HEK293 (cell line): Measurements from ENCODE around the gene GPR62.

Experiments used
- CTCF ChIA-PET: fragments of 350-600 bp; formaldehyde crosslinking; extraction: SDS; loops from one replicate; lab custom pipeline; 2021; ENCODE audit warnings: antibody characterized with exemption; lab: Yijun Ruan, JAX
- POLR2A ChIA-PET: fragments of 300-600 bp; formaldehyde crosslinking; extraction: SDS; loops from one replicate; lab custom pipeline; 2020; ENCODE audit warnings: antibody characterized with exemption, inconsistent platforms; lab: Yijun Ruan, JAX
- H3K27ac ChIP-seq: fragments of 200-500 bp; sonication (Bioruptor generic); 2 replicates; pipeline ENCODE4 v1.5.1; 2014; ENCODE audit warnings: low read depth, low read length, control low read depth, inconsistent platforms; ENCODE audit errors: extremely low read depth
- H3K36me3 ChIP-seq, 2 experiments: fragments of 200-500 bp in 1 of 2; sonication (Bioruptor generic) in 1 of 2; 1 replicate in 1 of 2; 2 replicates in 1 of 2; pipeline ENCODE4 v1.5.1; 2014 to 2017; ENCODE audit warnings: inconsistent platforms in 2 of 2, low read length in 2 of 2; ENCODE audit not compliant: control insufficient read depth in 2 of 2, insufficient read depth in 1 of 2
- H3K4me1 ChIP-seq: fragments of 200-500 bp; sonication (Bioruptor generic); 2 replicates; pipeline ENCODE4 v1.5.1; 2014; ENCODE audit warnings: mild to moderate bottlenecking, low read length, inconsistent platforms; ENCODE audit not compliant: control insufficient read depth, insufficient read depth
- H3K4me3 ChIP-seq: 2 replicates; pipeline ENCODE4 v1.5.1; 2011; ENCODE audit warnings: low read depth, mild to moderate bottlenecking, control low read depth, low read length, moderate library complexity
- H3K9me3 ChIP-seq: fragments of 200-500 bp; sonication (Bioruptor generic); 2 replicates; pipeline ENCODE4 v1.5.1; 2014; ENCODE audit warnings: low read depth, low read length, inconsistent platforms; ENCODE audit not compliant: control insufficient read depth, insufficient read depth
- HOXA7 ChIP-seq: sonication (generic); formaldehyde crosslinking; IDR thresholded peaks from 2 replicates; pipeline ENCODE4 v1.8.1; 2022; ENCODE audit warnings: missing genetic modification reagents, borderline replicate concordance
- ZBTB6 ChIP-seq: fragments of 450-650 bp; formaldehyde crosslinking; IDR thresholded peaks from 2 replicates; pipeline ENCODE4 v1.5.1; 2017; ENCODE audit warnings: missing biosample characterization, missing genetic modification characterization
- ZBTB7A ChIP-seq: fragments of 450-650 bp; formaldehyde crosslinking; IDR thresholded peaks from 2 replicates; pipeline ENCODE4 v1.5.1; 2016; ENCODE audit warnings: low read depth, missing biosample characterization, missing genetic modification characterization
- ZEB2 ChIP-seq: fragments of 450-650 bp; formaldehyde crosslinking; IDR thresholded peaks from 2 replicates; pipeline ENCODE4 v1.5.1; 2016; ENCODE audit warnings: missing biosample characterization, missing genetic modification characterization
- ZNF140 ChIP-seq: fragments of 450-650 bp; formaldehyde crosslinking; IDR thresholded peaks from 2 replicates; pipeline ENCODE4 v1.5.1; 2016; ENCODE audit warnings: missing biosample characterization, missing genetic modification characterization
- ZNF148 ChIP-seq: fragments of 450-650 bp; formaldehyde crosslinking; IDR thresholded peaks from 2 replicates; pipeline ENCODE4 v1.5.0; 2017; ENCODE audit warnings: missing biosample characterization, missing genetic modification characterization, borderline replicate concordance
- ZNF155 ChIP-seq: fragments of 450-650 bp; formaldehyde crosslinking; IDR thresholded peaks from 2 replicates; pipeline ENCODE4 v1.5.1; 2016; ENCODE audit warnings: missing biosample characterization, missing genetic modification characterization
- ZNF174 ChIP-seq: fragments of 450-650 bp; formaldehyde crosslinking; IDR thresholded peaks from 2 replicates; pipeline ENCODE4 v1.5.0; 2017; ENCODE audit warnings: missing biosample characterization, mild to moderate bottlenecking, missing genetic modification characterization
- ZNF280D ChIP-seq: fragments of 450-650 bp; formaldehyde crosslinking; IDR thresholded peaks from 2 replicates; pipeline ENCODE4 v1.5.1; 2016; ENCODE audit warnings: missing biosample characterization, missing genetic modification characterization
- ZNF501 ChIP-seq: fragments of 450-650 bp; formaldehyde crosslinking; IDR thresholded peaks from 2 replicates; pipeline ENCODE4 v1.5.1; 2016; ENCODE audit warnings: missing biosample characterization, missing genetic modification characterization
- ZNF510 ChIP-seq: fragments of 450-650 bp; formaldehyde crosslinking; IDR thresholded peaks from 2 replicates; pipeline ENCODE4 v1.5.1; 2018; ENCODE audit warnings: mild to moderate bottlenecking, missing genetic modification characterization, missing biosample characterization; ENCODE audit not compliant: insufficient replicate concordance
- ZNF585B ChIP-seq: fragments of 450-650 bp; formaldehyde crosslinking; IDR thresholded peaks from 2 replicates; pipeline ENCODE4 v1.5.1; 2016; ENCODE audit warnings: missing biosample characterization, missing genetic modification characterization
- ZNF621 ChIP-seq: fragments of 450-650 bp; formaldehyde crosslinking; IDR thresholded peaks from 2 replicates; pipeline ENCODE4 v1.5.1; 2017; ENCODE audit warnings: missing biosample characterization, missing genetic modification characterization
- ZNF658 ChIP-seq: fragments of 450-650 bp; formaldehyde crosslinking; IDR thresholded peaks from 2 replicates; pipeline ENCODE4; 2016; ENCODE audit warnings: missing biosample characterization, missing genetic modification characterization
- ZNF701 ChIP-seq: fragments of 450-650 bp; formaldehyde crosslinking; IDR thresholded peaks from 2 replicates; pipeline ENCODE4 v1.5.1; 2016; ENCODE audit warnings: missing biosample characterization, missing genetic modification characterization
- ZNF785 ChIP-seq: fragments of 450-650 bp; formaldehyde crosslinking; IDR thresholded peaks from 2 replicates; pipeline ENCODE4 v1.5.1; 2016; ENCODE audit warnings: missing biosample characterization, missing genetic modification characterization
- ZNF830 ChIP-seq: fragments of 450-650 bp; IDR thresholded peaks from 2 replicates; pipeline ENCODE4 v1.5.0; 2018; ENCODE audit warnings: missing biosample characterization, missing genetic modification characterization, low read depth, mild to moderate bottlenecking, moderate library complexity
- ZNF837 ChIP-seq: fragments of 450-650 bp; formaldehyde crosslinking; IDR thresholded peaks from 2 replicates; pipeline ENCODE4 v1.5.1; 2016; ENCODE audit warnings: missing biosample characterization, missing genetic modification characterization
- ZSCAN23 ChIP-seq: fragments of 450-650 bp; formaldehyde crosslinking; IDR thresholded peaks from 2 replicates; pipeline ENCODE4 v1.5.1; 2016; ENCODE audit warnings: missing biosample characterization, missing genetic modification characterization
- TF ChIP-seq, protein P1 (sequence below): IDR thresholded peaks from 2 replicates; pipeline ENCODE4 v1.6.1; 2011; ENCODE audit warnings: mild to moderate bottlenecking, low read depth, low read length, borderline replicate concordance
- TF ChIP-seq, protein P2 (sequence below): fragments of 450-650 bp; formaldehyde crosslinking; IDR thresholded peaks from 2 replicates; pipeline ENCODE4 v1.5.1; 2016; ENCODE audit warnings: missing biosample characterization, missing genetic modification characterization
- TF ChIP-seq, protein P3 (sequence below): fragments of 450-650 bp; formaldehyde crosslinking; IDR thresholded peaks from 2 replicates; pipeline ENCODE4 v1.5.1; 2016; ENCODE audit warnings: missing biosample characterization, missing genetic modification characterization

GPR62 gene

DNA sequence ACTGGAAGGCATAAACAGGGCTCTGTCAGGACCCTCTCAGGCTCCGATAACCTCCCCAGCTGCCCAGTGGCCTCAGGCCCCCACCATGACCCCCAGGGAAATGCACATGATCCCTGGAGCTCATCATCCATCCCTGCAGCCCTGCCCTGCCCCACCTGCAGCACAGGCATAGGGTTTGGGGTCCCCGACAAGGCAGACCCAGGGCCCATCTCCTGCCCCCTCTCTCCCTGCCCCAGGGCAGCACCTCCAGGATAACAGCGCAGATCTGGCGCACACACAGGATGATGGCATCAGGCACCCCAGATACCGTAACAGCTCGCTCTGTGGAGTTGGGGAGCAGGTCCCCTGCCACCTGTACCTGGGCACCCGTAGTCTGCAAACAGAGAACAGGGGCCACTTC is 4.5 kb downstream of the GPR62 start (continued):
- TF ChIP-seq, protein P1, sequence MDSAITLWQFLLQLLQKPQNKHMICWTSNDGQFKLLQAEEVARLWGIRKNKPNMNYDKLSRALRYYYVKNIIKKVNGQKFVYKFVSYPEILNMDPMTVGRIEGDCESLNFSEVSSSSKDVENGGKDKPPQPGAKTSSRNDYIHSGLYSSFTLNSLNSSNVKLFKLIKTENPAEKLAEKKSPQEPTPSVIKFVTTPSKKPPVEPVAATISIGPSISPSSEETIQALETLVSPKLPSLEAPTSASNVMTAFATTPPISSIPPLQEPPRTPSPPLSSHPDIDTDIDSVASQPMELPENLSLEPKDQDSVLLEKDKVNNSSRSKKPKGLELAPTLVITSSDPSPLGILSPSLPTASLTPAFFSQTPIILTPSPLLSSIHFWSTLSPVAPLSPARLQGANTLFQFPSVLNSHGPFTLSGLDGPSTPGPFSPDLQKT, result no peak
- TF ChIP-seq ZNF830 (tag by site-specific recombination), result no peak
- no peak for TF ChIP-seq ZNF658 (tag by site-specific recombination)
- no peak for TF ChIP-seq ZNF155
- TF ChIP-seq ZNF585B, result no peak
- TF ChIP-seq ZNF701, result no peak

DNA sequence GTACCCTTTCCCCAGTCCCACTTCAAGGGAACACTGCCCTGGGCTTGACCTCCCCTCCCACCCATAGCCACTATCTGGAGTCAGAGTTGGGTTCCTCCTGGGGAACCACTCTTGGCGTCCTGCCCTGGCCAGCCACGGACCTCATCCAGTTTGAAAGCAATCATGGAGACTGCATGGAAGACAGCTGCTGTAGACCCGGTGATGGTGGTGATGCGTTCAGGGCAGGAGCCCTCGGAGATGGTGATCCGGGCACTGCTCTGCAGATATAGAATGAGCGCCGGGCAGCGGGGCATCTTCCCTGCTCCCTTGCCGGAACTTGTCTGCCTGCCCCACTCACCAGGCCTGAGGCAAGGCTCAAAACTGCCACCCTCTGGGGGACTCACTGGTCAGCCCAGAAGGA is 5.2 kb downstream of the GPR62 start:
- CTCF ChIA-PET, result interaction anchor here (1.3 kb wide), 1 partner anchor 13 kb away, joined by 4 read pairs; the partner anchor contains the start of gene ABHD14B
- TF ChIP-seq ZNF510 (tag by site-specific recombination) (no peak), ZEB2 (tag by site-specific recombination) (no peak), ZNF174 (no peak), ZNF785 (no peak), ZNF140 (tag by site-specific recombination) (no peak), ZNF148 (no peak), ZNF621 (no peak), ZBTB7A (tag by site-specific recombination) (no peak), ZNF837 (tag by site-specific recombination) (no peak)
- TF ChIP-seq, protein P2, sequence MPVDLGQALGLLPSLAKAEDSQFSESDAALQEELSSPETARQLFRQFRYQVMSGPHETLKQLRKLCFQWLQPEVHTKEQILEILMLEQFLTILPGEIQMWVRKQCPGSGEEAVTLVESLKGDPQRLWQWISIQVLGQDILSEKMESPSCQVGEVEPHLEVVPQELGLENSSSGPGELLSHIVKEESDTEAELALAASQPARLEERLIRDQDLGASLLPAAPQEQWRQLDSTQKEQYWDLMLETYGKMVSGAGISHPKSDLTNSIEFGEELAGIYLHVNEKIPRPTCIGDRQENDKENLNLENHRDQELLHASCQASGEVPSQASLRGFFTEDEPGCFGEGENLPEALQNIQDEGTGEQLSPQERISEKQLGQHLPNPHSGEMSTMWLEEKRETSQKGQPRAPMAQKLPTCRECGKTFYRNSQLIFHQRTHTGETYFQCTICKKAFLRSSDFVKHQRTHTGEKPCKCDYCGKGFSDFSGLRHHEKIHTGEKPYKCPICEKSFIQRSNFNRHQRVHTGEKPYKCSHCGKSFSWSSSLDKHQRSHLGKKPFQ, result no peak
- TF ChIP-seq, all 188 proteins: peak for 0
- POLR2A ChIA-PET, result no interaction called here
- Histone ChIP-seq H3K4me3 (no peak overlapping the region), H3K27ac (no peak overlapping the region), H3K9me3 (no peaks in the 10 kb centered on the region), H3K36me3 (peaks cover 0 to 35% of the 10 kb centered on the region in 2 experiments; a peak in 1 of 3 replicates), H3K4me1 (no peaks in the 10 kb centered on the region)

GRCh38 chr3:51961011-51961410 is 5.8 kb downstream of the GPR62 start:
- TF ChIP-seq ZSCAN23 (tag by site-specific recombination), result no peak
- TF ChIP-seq ZNF280D (tag by site-specific recombination), result no peak
- TF ChIP-seq, protein P3, sequence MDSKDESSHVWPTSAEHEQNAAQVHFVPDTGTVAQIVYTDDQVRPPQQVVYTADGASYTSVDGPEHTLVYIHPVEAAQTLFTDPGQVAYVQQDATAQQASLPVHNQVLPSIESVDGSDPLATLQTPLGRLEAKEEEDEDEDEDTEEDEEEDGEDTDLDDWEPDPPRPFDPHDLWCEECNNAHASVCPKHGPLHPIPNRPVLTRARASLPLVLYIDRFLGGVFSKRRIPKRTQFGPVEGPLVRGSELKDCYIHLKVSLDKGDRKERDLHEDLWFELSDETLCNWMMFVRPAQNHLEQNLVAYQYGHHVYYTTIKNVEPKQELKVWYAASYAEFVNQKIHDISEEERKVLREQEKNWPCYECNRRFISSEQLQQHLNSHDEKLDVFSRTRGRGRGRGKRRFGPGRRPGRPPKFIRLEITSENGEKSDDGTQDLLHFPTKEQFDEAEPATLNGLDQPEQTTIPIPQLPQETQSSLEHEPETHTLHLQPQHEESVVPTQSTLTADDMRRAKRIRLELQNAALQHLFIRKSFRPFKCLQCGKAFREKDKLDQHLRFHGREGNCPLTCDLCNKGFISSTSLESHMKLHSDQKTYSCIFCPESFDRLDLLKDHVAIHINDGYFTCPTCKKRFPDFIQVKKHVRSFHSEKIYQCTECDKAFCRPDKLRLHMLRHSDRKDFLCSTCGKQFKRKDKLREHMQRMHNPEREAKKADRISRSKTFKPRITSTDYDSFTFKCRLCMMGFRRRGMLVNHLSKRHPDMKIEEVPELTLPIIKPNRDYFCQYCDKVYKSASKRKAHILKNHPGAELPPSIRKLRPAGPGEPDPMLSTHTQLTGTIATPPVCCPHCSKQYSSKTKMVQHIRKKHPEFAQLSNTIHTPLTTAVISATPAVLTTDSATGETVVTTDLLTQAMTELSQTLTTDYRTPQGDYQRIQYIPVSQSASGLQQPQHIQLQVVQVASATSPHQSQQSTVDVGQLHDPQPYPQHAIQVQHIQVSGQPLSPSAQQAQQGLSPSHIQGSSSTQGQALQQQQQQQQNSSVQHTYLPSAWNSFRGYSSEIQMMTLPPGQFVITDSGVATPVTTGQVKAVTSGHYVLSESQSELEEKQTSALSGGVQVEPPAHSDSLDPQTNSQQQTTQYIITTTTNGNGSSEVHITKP (tag by site-specific recombination), result no peak
- no peak for TF ChIP-seq ZNF510 (tag by site-specific recombination)
- no peak for TF ChIP-seq ZNF501 (tag by site-specific recombination)
- no peak for TF ChIP-seq HOXA7 (CRISPR knock-in tag)
- no peak for TF ChIP-seq ZBTB6 (tag by site-specific recombination)
- TF ChIP-seq, all 188 proteins: peak for 0
- Histone ChIP-seq H3K4me3 (no peak overlapping the region), H3K9me3 (no peaks in the 10 kb centered on the region), H3K4me1 (no peaks in the 10 kb centered on the region), H3K27ac (no peak overlapping the region), H3K36me3 (peaks cover 0 to 35% of the 10 kb centered on the region in 2 experiments; a peak in 1 of 3 replicates)
- CTCF ChIA-PET, result no interaction called here
- POLR2A ChIA-PET, result no interaction called here
